Natural killer cell (primary cell): Measurements from ENCODE around the gene CHFR. TPM values are rescaled to one million over a fixed set of nuclear protein-coding genes. Genes with fewer than 3 reads are reported as not detected.
A peak's percentile ranks its signal among the peaks of the same experiment; 100 is the strongest.

Experiments
- ATAC-seq, 3 donors: fragments of 150-1000 bp in 2 of 3; fragments of 200-7000 bp in 1 of 3; cut with Tn5 transposase; 1 replicate in 1 of 3; 2 replicates in 2 of 3; pipeline ENCODE4 v1.10.0; 2021; ENCODE audit warnings: mild to moderate bottlenecking in 2 of 3, moderate library complexity in 2 of 3
- DNase-seq, 2 donors: peaks; one replicate each; pipeline versions ENCODE4 v3.0.0 to v3.0.0-alpha.2; 2013 to 2021; ENCODE audit warnings: mixed read lengths in 1 of 2
- H3K27ac ChIP-seq: one replicate; pipeline ENCODE4 v1.5.1; 2013; ENCODE audit warnings: mild to moderate bottlenecking, low read length
- H3K27me3 ChIP-seq: one replicate; pipeline ENCODE4 v1.6.1; 2013; ENCODE audit warnings: low read length; ENCODE audit not compliant: control insufficient read depth, insufficient read depth
- H3K36me3 ChIP-seq: one replicate; pipeline ENCODE4 v1.6.1; 2013; ENCODE audit warnings: low read length; ENCODE audit not compliant: control insufficient read depth, insufficient read depth
- H3K4me1 ChIP-seq: one replicate; pipeline ENCODE4 v1.6.1; 2013; ENCODE audit warnings: low read length; ENCODE audit not compliant: control insufficient read depth, insufficient read depth
- H3K4me3 ChIP-seq: one replicate; pipeline ENCODE4 v1.5.1; 2013; ENCODE audit warnings: low read length
- H3K9me3 ChIP-seq: one replicate; pipeline ENCODE4 v1.6.1; 2013; ENCODE audit warnings: low read length; ENCODE audit not compliant: control insufficient read depth, insufficient read depth
- H3K27ac Mint-ChIP-seq, 2 donors: one replicate each; pipeline ENCODE4 v1.8.0; 2022; ENCODE audit warnings: mild to moderate bottlenecking in 2 of 2, mixed read lengths in 2 of 2, moderate library complexity in 1 of 2
- H3K27me3 Mint-ChIP-seq, 2 donors: one replicate each; pipeline ENCODE4 v1.8.0; 2022; ENCODE audit warnings: low read depth in 2 of 2, mixed read lengths in 2 of 2
- H3K36me3 Mint-ChIP-seq: one replicate; pipeline ENCODE4 v1.8.0; 2022; ENCODE audit warnings: mixed read lengths
- H3K4me1 Mint-ChIP-seq, 2 donors: one replicate each; pipeline ENCODE4 v1.8.0; 2022; ENCODE audit warnings: mixed read lengths in 2 of 2
- H3K4me3 Mint-ChIP-seq: one replicate; pipeline ENCODE4 v1.8.0; 2022; ENCODE audit warnings: mild to moderate bottlenecking, moderate library complexity, mixed read lengths
- H3K9me3 Mint-ChIP-seq, 2 donors: one replicate each; pipeline ENCODE4 v1.8.0; 2022; ENCODE audit warnings: mixed read lengths in 2 of 2
- WGBS: methylation state at CpG from one replicate; pipeline ENCODE4 v1.1.7; 2013; ENCODE audit warnings: missing lambda C conversion rate; ENCODE audit not compliant: insufficient coverage; 5-methylcytosine and 5-hydroxymethylcytosine counted together
- intact Hi-C: fragments of 100-400 bp; cut with micrococcal nuclease; formaldehyde crosslinking; loops from one replicate; pipeline ENCODE4 v1.14.2; 2022
- total RNA-seq, 4 donors: library from RNA; stranded (reverse); fragments of 120-200 nt in 1 of 4; gene quantifications; one replicate each; pipeline versions ENCODE4 v1.2.3 to v1.2.4, GENCODE V29; 2013 to 2022
- TF ChIP-seq, protein P1 (sequence below): fragments of 200-600 bp; IDR thresholded peaks from one replicate; pipeline ENCODE4 v1.8.0; 2022; ENCODE audit warnings: antibody characterized with exemption

Gene CHFR
- total RNA-seq, 3 donors from 2014 or later (not counting 1 experiment from before 2014, with no cell fraction given), result 161 to 170 (median 168) TPM

- intact Hi-C loops, result no loop called here
- ATAC-seq, result no peak
- H3K36me3 Mint-ChIP-seq, result peaks cover 6% of the 10 kb centered on the region
- TF ChIP-seq, protein P1, sequence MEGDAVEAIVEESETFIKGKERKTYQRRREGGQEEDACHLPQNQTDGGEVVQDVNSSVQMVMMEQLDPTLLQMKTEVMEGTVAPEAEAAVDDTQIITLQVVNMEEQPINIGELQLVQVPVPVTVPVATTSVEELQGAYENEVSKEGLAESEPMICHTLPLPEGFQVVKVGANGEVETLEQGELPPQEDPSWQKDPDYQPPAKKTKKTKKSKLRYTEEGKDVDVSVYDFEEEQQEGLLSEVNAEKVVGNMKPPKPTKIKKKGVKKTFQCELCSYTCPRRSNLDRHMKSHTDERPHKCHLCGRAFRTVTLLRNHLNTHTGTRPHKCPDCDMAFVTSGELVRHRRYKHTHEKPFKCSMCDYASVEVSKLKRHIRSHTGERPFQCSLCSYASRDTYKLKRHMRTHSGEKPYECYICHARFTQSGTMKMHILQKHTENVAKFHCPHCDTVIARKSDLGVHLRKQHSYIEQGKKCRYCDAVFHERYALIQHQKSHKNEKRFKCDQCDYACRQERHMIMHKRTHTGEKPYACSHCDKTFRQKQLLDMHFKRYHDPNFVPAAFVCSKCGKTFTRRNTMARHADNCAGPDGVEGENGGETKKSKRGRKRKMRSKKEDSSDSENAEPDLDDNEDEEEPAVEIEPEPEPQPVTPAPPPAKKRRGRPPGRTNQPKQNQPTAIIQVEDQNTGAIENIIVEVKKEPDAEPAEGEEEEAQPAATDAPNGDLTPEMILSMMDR, result no peak
- Histone ChIP-seq H3K27me3 (no peaks in the 10 kb centered on the region), H3K27ac (no peak overlapping the region), H3K4me3 (no peak overlapping the region), H3K9me3 (no peaks in the 10 kb centered on the region), H3K4me1 (peaks cover 12% of the 10 kb centered on the region), H3K36me3 (peaks cover 66% of the 10 kb centered on the region)
- peaks cover 0 to 5% of the 10 kb centered on the region in 2 donors for H3K4me1 Mint-ChIP-seq
- WGBS, result 87% methylated on average over 12 of the region's 12 CpGs
- H3K27me3 Mint-ChIP-seq, result no peaks in the 10 kb centered on the region
- H3K9me3 Mint-ChIP-seq, result no peaks in the 10 kb centered on the region
- H3K27ac Mint-ChIP-seq, result no peak overlapping the region
- no peak overlapping the region for H3K4me3 Mint-ChIP-seq
- peak in 1 of 2 donors; percentile 56 for DNase-seq
Observed at GRCh38 chr12:132872975-132873421, 14.4 kb downstream of the CHFR start.

- Mint-ChIP-seq H3K36me3 (peaks cover 6% of the 10 kb centered on the region), H3K9me3 (no peaks in the 10 kb centered on the region), H3K27ac (no peak overlapping the region), H3K4me3 (no peak overlapping the region), H3K4me1 (peaks cover 0 to 5% of the 10 kb centered on the region in 2 donors), H3K27me3 (no peaks in the 10 kb centered on the region)
- H3K4me3 ChIP-seq, result no peak overlapping the region
- TF ChIP-seq, protein P1, result no peak
- H3K27ac ChIP-seq, result no peak overlapping the region
- no peak for DNase-seq
- H3K4me1 ChIP-seq, result peaks cover 12% of the 10 kb centered on the region
- ATAC-seq, result no peak
- no peaks in the 10 kb centered on the region for H3K27me3 ChIP-seq
- intact Hi-C loops, result no loop called here
- H3K36me3 ChIP-seq, result peaks cover 67% of the 10 kb centered on the region
- H3K9me3 ChIP-seq, result no peaks in the 10 kb centered on the region
- WGBS, result 98% methylated on average over 21 of the region's 21 CpGs
Observed at GRCh38 chr12:132872073-132872855, 15.1 kb downstream of the CHFR start.

- DNase-seq, result no peak
- intact Hi-C loops, result no loop called here
- Mint-ChIP-seq H3K36me3 (no peaks in the 10 kb centered on the region), H3K4me3 (no peak overlapping the region), H3K4me1 (peaks cover 0 to 5% of the 10 kb centered on the region in 2 donors), H3K9me3 (no peaks in the 10 kb centered on the region), H3K27me3 (no peaks in the 10 kb centered on the region), H3K27ac (no peak overlapping the region)
- Histone ChIP-seq H3K4me3 (no peak overlapping the region), H3K27ac (no peak overlapping the region), H3K36me3 (peaks cover 62% of the 10 kb centered on the region), H3K27me3 (no peaks in the 10 kb centered on the region), H3K4me1 (peaks cover 12% of the 10 kb centered on the region), H3K9me3 (no peaks in the 10 kb centered on the region)
- TF ChIP-seq, protein P1, result no peak
- ATAC-seq, result no peak
- WGBS, result 97% methylated on average over 14 of the region's 14 CpGs
Observed at GRCh38 chr12:132869551-132869950, 17.9 kb downstream of the CHFR start.
